Adrenal gland (tissue), 5 donors: ENCODE data around the gene ZNF324B.

Experiments
- POLR2A ChIP-seq, 2 donors: fragments of 450-650 bp; IDR thresholded peaks; one replicate each; pipeline ENCODE4 v1.6.1; 2017; ENCODE audit warnings: antibody characterized with exemption in 2 of 2, mild to moderate bottlenecking in 2 of 2, moderate library complexity in 1 of 2
- TF ChIP-seq, protein P1 (sequence below), 6 experiments: fragments of 450-650 bp in 4 of 6; fragments of 200-600 bp in 2 of 6; sonication (generic) in 1 of 6; IDR thresholded peaks; 1 replicate in 5 of 6; 2 replicates in 1 of 6; pipeline versions ENCODE4 v1.5.1 to v1.8.0; 2016 to 2021; ENCODE audit warnings: antibody characterized with exemption in 6 of 6, mild to moderate bottlenecking in 2 of 6, moderate library complexity in 1 of 6
- donor health status: DM: no; HTN: no; CAD: no.

DNA sequence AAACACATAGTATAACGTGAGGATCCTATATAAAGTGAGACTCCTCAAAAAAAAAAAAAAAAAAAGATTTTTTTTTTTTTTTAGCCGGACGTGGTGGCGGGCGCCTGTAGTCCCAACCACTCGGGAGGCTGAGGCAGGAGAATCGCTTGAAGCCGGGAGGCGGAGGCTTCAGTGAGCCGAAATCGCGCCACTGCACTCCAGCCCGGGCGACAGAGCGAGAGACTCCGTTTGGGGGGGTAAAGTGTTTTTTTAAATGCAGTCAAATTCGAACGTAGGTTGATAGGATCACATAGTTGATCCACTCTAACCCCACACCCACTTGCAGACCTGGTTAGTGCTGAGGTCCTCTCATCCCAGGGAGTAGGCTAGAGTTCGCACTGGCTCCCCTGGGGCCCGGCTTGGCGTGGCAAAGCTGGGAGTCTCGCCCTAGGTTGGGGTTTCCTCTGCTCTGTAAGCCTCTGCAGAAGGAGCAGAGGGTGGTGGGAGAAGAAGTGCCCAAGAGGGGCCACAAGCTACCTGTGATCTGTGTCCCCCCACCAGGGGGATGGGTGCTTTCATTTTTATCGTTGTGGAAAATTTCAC lies 49.5 kb upstream of the ZNF324B start:
- no peak for TF ChIP-seq POLR2A (IDR thresholded peaks at IDR 0.05)
- TF ChIP-seq, protein P1, sequence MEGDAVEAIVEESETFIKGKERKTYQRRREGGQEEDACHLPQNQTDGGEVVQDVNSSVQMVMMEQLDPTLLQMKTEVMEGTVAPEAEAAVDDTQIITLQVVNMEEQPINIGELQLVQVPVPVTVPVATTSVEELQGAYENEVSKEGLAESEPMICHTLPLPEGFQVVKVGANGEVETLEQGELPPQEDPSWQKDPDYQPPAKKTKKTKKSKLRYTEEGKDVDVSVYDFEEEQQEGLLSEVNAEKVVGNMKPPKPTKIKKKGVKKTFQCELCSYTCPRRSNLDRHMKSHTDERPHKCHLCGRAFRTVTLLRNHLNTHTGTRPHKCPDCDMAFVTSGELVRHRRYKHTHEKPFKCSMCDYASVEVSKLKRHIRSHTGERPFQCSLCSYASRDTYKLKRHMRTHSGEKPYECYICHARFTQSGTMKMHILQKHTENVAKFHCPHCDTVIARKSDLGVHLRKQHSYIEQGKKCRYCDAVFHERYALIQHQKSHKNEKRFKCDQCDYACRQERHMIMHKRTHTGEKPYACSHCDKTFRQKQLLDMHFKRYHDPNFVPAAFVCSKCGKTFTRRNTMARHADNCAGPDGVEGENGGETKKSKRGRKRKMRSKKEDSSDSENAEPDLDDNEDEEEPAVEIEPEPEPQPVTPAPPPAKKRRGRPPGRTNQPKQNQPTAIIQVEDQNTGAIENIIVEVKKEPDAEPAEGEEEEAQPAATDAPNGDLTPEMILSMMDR (IDR thresholded peaks at IDR 0.05) = no peak
